Measurements from ENCODE around the gene PPP2R5A.

DNA sequence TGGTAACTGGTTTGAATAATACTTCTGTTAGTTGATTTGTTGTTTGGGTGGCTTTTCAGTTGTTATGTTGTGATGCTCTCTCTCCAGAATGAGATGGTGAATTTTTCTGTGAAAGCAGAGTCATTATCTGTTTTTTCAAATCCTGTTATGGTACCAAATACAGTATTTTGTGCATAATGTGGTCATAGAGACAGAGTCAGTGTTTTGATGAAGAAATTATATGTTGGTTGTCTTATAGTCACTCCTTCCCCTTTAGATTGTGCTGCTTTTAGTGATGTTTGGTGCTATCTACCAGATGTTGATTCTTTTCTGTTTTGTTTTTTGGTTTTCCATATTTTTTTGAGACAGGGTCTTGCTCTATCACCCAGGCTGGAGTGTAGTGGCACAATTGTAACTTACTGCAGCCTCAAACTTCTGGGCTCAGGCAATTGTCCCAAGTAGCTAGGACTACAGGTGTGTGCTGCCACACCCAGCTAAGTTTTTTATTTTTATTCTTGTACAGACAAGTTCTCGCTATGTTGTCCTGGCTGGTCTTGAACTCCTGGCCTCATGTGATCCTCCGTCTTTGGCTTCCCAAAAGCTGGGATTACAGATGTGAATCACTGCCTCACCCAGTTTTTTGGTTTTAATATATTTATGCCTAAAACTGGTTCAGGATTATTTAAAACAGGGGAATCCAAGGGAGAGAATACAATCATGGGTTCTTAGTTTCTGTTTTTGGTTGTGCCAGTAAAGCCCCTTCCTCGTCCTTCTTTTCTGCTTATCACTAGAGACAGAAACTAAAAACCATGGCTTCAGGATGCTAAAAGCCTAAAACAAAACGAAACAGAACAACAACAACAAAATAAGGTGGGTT lies 7.3 kb downstream of the PPP2R5A start:
- TF ChIP-seq, protein P1, sequence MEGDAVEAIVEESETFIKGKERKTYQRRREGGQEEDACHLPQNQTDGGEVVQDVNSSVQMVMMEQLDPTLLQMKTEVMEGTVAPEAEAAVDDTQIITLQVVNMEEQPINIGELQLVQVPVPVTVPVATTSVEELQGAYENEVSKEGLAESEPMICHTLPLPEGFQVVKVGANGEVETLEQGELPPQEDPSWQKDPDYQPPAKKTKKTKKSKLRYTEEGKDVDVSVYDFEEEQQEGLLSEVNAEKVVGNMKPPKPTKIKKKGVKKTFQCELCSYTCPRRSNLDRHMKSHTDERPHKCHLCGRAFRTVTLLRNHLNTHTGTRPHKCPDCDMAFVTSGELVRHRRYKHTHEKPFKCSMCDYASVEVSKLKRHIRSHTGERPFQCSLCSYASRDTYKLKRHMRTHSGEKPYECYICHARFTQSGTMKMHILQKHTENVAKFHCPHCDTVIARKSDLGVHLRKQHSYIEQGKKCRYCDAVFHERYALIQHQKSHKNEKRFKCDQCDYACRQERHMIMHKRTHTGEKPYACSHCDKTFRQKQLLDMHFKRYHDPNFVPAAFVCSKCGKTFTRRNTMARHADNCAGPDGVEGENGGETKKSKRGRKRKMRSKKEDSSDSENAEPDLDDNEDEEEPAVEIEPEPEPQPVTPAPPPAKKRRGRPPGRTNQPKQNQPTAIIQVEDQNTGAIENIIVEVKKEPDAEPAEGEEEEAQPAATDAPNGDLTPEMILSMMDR (IDR thresholded peaks at IDR 0.05), result no peak
- no peak for TF ChIP-seq POLR2AphosphoS5 (IDR thresholded peaks at IDR 0.05)
- TF ChIP-seq POLR2A (IDR thresholded peaks at IDR 0.05), result no peak
- TF ChIP-seq EP300 (IDR thresholded peaks at IDR 0.05), result no peak
